ENCODE measurements around the gene ABCC8.
"Not testable (repeated sequence)": the region's sequence is repeated elsewhere in the genome, so short reads cannot be mapped to it uniquely, and the experiment has no call there.

ABCC8 gene

GRCh38 chr11:17430616-17431015 is 46.0 kb downstream of the ABCC8 start:
- no peak for DNase-seq (ENCODE audit: low read depth in 3 of 3)

DNA sequence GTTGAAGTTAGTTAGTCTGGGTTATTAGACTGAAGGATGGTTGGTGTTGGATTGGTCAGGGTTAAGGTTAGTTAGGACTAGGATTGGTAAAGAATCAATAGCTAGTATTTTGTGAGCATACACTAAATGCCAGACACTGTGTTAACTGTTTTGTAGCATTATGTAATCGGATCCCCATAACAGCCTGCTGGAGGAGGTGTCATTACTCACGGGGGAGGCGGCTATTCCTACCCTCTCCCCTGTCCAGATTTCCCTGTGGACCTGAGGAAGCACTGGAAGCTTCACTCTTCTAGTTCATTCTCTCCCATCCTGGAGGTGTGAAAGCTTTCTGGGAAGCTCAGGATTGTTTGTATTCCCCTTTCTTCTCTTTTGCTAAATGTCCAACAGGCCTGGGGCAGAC is 47.7 kb downstream of the ABCC8 start:
- DNase-seq (ENCODE audit: low read depth in 3 of 3): no peak

GRCh38 chr11:17428261-17428660 is 48.4 kb downstream of the ABCC8 start:
- DNase-seq (ENCODE audit: low read depth in 3 of 3): no peak

DNA sequence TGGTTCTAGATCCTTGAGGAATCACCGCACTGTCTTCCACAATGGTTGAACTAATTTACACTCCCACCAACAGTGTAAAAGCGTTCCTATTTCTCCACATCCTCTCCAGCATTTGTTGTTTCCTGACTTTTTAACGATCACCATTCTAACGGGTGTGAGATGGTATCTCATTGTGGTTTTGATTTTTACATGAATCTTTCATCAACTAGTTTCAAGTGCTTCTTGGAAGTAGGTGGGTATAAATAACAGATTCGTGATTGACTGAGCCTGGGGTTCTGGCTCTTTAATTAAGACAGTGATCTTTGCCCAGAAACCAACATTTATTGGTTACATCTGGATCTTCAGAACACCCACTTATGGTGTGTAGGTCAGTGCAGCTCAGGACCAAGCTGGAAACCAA is 50.4 kb downstream of the ABCC8 start:
- not testable (repeated sequence) for DNase-seq (ENCODE audit: low read depth in 3 of 3)

DNA sequence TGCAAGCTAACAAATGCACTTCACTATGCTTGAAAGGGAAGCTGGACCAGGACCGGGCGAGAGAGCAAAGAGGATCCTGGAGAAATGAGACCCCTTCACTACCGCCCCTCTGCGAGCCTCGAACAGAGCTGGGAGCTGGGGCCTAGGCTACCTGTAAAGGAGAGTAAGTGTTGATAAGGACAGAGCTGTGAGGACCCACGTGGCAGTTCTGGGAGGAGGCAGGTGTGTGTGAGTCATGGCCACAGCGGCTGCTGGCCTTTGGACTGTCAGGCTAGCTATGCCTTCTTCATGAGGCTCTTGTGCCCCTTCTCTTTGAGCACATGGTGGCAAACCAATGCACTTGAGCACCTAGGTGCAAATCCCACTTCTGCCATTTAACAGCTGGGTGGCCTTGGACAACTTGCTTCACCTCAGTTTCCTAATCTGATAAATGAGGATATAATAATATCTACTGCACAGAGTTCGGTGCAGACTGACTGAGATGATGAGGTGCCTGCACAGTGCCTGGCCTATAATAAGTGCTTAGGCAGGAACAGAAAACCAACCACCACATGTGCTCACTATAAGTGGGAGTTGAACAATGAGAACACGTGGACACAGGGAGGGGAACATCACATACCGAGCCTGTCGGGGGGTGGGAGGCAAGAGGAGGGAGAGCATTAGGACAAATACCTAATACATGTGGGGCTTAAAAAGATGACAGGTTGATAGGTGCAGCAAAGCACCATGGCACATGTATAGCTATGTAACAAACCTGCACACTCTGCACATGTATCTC is 52.9 kb downstream of the ABCC8 start:
- DNase-seq (ENCODE audit: low read depth in 3 of 3): no peak

DNA sequence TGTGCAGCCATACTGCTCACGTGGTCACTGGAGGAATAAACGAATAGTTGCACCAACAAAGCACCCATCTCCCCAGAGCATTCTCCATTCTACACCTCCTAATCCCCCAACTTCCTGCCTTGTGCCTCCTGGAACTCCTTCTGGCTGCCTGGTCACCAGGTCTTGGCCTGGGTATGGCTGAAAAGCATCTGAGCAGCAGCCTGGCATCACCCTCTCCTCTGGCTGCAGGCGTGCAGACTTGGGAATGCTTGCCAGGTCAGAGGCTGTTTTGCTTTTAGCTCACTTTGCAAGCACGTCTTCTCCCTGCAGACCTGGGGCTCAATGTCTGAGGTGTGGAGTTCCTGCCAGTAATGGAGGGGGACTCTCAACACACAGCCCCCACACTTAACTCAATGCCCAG is 54.9 kb downstream of the ABCC8 start:
- DNase-seq (ENCODE audit: low read depth in 3 of 3): no peak

- DNase-seq (ENCODE audit: low read depth in 3 of 3): no peak
Measured at GRCh38 chr11:17418444-17419081, 58.1 kb downstream of the ABCC8 start.

DNA sequence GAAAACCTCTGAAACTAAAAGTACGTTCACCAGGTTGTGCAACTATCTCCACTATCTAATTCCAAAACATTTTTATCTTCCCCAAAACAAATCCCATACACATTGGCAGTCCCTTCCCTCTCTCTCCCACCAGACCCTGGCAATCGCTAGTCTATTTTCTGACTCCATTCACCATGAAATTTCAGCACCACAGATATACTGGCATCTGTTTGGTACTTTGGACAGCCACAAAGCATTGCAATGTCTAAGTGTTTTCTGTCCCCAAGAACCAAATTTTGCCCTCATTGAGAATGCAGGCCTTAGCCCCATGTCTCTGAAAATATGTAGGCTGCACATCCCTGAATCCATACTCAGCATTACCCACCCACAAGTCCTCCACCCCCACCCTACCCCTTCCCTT is 60.2 kb downstream of the ABCC8 start:
- no peak for DNase-seq (ENCODE audit: low read depth in 3 of 3)

DNA sequence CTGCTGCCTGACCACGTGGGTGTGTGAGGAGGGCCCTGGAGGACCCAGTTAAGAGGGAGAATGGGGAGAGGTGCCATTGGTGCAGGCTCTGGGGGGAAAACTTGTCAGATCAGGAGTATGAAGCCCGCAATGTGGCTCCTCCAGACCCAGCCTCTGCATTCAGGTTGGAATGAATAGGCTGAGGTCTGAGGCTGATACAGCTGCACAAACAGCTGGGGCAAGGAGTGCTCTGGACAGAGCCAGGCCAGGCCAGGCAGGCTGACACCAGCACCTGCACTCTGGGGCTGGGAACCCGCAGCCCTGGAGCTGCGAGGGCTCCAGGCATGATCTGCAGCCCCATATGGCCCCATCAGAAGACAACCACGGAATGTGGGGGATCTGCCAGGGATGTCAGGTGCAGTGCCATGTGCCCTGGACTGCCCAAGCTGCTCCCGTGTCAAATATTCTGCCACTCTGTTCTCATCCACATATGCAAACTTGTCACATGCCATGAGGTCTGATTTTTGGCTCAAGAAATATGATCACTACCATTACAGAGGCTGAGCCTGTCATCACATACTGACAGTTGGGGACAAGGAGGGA is 61.0 kb downstream of the ABCC8 start:
- no peak for DNase-seq (ENCODE audit: low read depth in 3 of 3)

DNA sequence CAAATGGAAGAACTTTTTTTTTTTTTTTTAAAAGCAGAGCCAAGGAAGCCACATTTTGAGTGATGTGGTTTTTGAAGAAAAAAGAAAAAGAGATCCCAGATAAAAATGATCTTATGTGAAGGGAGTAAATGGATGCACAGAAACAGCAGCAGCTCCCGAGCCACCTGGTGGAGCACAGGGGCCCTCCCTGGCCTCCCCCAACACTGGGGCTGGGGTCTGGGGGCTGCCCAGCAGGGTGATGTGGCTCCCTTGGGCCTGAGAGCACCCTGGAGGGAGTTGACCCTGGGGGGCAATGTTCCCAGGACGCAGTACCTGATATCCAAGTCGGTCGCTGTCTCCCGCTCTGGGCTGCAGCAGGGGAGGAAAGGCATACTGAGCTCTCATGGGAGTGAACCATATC is 61.7 kb downstream of the ABCC8 start:
- DNase-seq (ENCODE audit: low read depth in 3 of 3): no peak

DNA sequence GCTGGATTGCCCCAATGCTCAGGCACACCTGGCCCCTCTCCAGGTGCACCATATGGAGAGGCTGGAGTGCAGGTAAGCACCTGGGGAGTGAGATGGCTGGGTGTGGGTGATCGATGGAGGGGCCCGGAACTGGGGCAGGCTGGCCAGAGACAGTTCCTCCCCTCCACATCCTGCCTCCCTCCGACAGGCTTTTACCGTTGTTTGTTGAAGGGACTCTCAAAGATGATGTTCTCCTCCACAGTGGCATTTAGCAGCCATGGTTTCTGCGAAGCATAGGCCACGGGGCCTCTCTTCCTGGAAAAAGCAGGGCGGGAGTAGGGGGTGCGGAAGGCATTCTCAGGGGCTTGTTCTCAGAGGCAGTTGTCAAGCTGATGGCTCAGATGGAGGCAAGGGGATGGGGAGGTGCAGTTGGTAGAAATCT is 62.3 kb downstream of the ABCC8 start:
- DNase-seq (ENCODE audit: low read depth in 3 of 3): no peak

- DNase-seq (ENCODE audit: low read depth in 3 of 3): no peak
Measured at GRCh38 chr11:17413414-17414316, 63.0 kb downstream of the ABCC8 start.

- DNase-seq (ENCODE audit: low read depth in 3 of 3): no peak
Measured at GRCh38 chr11:17412488-17413180, 64.0 kb downstream of the ABCC8 start.

DNA sequence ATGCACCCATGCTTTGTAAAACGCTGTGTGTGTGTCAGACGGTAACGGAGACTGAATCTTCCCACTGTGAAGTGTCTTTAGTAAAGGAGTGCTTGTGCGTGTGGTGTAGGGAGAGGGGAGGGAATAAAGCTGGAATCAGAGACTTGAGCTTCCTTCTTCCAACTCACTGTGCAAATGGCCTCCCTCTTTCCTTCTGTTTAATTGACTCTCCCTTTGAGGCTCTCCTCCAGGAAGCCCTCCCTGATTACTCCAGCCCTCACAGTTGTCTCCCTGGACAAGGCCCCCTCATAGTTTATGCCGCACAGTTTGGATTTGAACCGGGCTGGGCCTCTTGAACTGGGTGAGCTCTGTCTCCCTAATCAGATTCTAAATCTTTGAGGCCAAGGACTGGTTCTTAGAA is 65.2 kb downstream of the ABCC8 start:
- DNase-seq (ENCODE audit: low read depth in 3 of 3): no peak

DNA sequence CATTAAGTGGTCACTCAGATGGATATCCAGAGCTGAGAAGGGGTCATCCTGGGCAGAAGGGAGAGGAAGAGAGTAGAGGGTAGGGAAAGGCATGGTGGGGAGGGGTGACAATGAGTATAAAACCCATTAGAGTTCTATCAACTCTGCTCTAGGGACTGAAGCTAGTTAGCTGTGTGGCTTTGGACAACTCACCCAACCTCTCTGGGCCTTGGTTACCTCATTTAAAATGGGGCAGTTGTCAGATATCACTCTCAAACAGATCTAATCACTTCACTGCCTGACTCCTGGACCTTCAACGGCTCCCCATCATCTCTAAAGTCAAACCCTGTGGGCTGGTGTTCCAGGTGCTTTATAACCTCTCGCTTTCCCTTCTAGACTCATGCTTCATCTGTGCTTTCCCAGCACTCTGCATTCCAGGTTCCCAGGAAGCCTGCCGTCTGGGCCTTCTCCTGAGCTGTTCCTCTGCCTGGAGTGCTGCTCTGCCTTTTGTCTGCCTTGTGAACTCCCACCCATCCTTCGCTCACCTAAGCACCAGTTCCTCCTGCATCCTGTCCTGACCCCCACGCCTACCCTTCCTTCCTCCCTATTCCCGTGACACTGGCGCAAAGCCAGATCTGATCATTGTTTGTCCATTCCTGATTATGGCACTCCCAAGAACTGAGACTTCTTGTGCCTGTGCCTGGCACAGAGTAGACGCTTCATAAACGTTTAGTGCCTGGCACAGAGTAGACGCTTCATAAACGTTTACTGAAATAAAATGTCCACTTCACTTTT is 65.9 kb downstream of the ABCC8 start:
- no peak for DNase-seq (ENCODE audit: low read depth in 3 of 3)

GRCh38 chr11:17408641-17409040 is 68.0 kb downstream of the ABCC8 start:
- DNase-seq (ENCODE audit: low read depth in 3 of 3): no peak

GRCh38 chr11:17408026-17408425 is 68.6 kb downstream of the ABCC8 start:
- no peak for DNase-seq (ENCODE audit: low read depth in 3 of 3)

DNA sequence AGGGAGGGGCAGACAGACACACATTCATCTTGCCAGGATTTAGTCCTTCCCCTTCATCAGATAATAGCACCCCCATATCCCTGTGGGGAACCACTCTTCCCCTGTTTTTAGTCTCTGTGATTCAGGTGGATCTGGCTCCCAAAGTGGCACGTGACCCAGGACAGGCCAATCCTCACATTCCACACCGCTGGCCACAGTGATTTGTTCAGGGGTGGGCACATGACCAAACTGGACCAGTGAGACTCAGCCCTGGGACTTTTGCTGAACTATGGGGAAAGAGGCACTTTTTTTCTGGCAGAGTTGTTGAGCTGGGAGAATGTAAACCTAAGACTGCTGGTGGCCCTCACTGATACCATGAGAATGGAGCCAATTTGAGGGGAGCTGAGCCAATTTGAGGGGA is 69.1 kb downstream of the ABCC8 start:
- no peak for DNase-seq (ENCODE audit: low read depth in 3 of 3)

- no peak for DNase-seq (ENCODE audit: low read depth in 3 of 3)
Measured at GRCh38 chr11:17406818-17407149, 69.9 kb downstream of the ABCC8 start.

GRCh38 chr11:17406082-17406817 is 70.4 kb downstream of the ABCC8 start:
- no peak for DNase-seq (ENCODE audit: low read depth in 3 of 3)

Measured in stimulated activated CD4-positive, alpha-beta T cell treated with anti-CD3 and anti-CD28 coated beads, TNF-alpha, amount 100 ng/mL, for 4 hours (primary cell).